ENCODE measurements around the gene TADA2A.
A peak's percentile ranks its signal among the peaks of the same experiment; 100 is the strongest.
"Not testable (repeated sequence)": the region's sequence is repeated elsewhere in the genome, so short reads cannot be mapped to it uniquely, and the experiment has no call there.

Gene TADA2A

DNA sequence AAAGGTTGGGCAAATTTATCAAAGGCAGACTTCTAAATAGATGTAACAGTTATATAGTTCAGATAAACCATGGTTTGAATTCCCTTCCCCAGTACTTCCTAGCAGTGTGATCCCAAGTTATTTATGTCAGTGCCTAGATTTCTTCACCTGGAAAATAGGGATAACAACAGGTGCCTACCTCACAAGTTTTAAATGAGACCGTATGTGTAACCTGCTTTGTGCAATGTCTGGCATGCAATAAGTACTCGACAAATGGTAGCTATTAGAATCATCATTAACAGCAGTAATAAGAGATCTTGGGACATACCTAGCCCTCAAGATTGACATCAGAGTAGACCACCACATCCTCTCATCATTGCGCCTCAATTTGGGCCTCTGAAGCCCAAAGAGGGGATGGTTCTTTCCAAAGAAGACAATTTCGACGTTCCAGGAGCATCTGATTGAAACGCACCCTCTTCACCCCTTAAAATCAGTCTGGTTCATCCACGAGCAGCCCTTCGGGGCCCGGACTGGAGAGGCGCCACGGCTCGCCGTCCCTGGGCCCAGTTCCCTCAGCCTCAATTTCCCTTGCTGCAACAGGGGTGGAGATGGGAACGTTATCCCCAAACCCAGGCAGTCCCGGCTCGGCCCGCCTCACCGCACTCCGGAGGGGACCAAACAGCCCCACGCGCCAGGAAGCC lies 591 bp upstream of the TADA2A start:
- H3K79me2 ChIP-seq (ENCODE audit: insufficient read depth, low read length) = peaks cover 6% of the 10 kb centered on the region

DNA sequence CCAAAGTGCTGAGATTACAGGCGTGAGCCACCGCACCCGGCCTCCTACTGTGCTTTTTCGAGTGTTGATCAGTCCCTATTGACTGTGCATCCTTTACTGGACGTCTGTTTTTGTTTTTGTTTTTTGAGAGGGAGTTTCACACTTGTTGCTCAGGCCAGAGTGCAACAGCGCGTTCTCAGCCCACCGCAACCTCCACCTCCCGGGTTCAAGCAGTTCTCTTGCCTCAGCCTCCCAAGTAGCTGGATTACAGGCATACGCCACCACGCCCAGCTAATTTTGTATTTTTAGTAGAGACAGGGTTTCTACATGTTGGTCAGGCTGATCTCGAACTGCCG lies 1.4 kb downstream of the TADA2A start:
- not testable (repeated sequence) for H3K9me3 ChIP-seq (ENCODE audit: low read length); H3K27ac ChIP-seq (ENCODE audit: low read depth, low read length, poor library complexity, severe bottlenecking); H4K20me1 ChIP-seq (ENCODE audit: insufficient read depth, low read length); H3K27me3 ChIP-seq (ENCODE audit: insufficient read depth, low read length); H3K9me2 ChIP-seq (ENCODE audit: low read depth, low read length); H3F3A ChIP-seq (ENCODE audit: insufficient read depth, low read length); H3K9ac ChIP-seq (ENCODE audit: low read length); H2AFZ ChIP-seq (ENCODE audit: low read length); H3K79me2 ChIP-seq (ENCODE audit: insufficient read depth, low read length)
- Histone ChIP-seq H3K4me1 (ENCODE audit: insufficient read depth, low read length, severe bottlenecking) (peaks cover 30% of the 10 kb centered on the region), H3K4me2 (ENCODE audit: low read length) (peak overlapping the region; percentile 82; the same call in 1 of the 2 replicates), H3K4me3 (ENCODE audit: low read depth, low read length, poor library complexity, severe bottlenecking) (peak overlapping the region; percentile 75), H3K36me3 (ENCODE audit: insufficient read depth, low read length) (peaks cover 34% of the 10 kb centered on the region)

More for the DNA sequence above, 591 bp upstream of the TADA2A start:
- Histone ChIP-seq H3K36me3 (ENCODE audit: insufficient read depth, low read length) (peaks cover 15% of the 10 kb centered on the region), H3K27ac (ENCODE audit: low read depth, low read length, poor library complexity, severe bottlenecking) (peak overlapping the region; percentile 50), H2AFZ (ENCODE audit: low read length) (no peak overlapping the region), H3K4me2 (ENCODE audit: low read length) (peak overlapping the region; percentile 99), H3K27me3 (ENCODE audit: insufficient read depth, low read length) (no peaks in the 10 kb centered on the region), H3K4me1 (ENCODE audit: insufficient read depth, low read length, severe bottlenecking) (peaks cover 30% of the 10 kb centered on the region), H3F3A (ENCODE audit: insufficient read depth, low read length) (no peaks in the 10 kb centered on the region), H3K4me3 (ENCODE audit: low read depth, low read length, poor library complexity, severe bottlenecking) (peak overlapping the region; percentile 95), H3K9me3 (ENCODE audit: low read length) (no peaks in the 10 kb centered on the region), H4K20me1 (ENCODE audit: insufficient read depth, low read length) (no peaks in the 10 kb centered on the region), H3K9me2 (ENCODE audit: low read depth, low read length) (no peaks in the 10 kb centered on the region), H3K9ac (ENCODE audit: low read length) (peak overlapping the region; percentile 98)
- no peak for TF ChIP-seq EZH2 (IDR thresholded peaks at IDR 0.05; ENCODE audit: borderline replicate concordance, low read length)
- TF ChIP-seq, protein P1, sequence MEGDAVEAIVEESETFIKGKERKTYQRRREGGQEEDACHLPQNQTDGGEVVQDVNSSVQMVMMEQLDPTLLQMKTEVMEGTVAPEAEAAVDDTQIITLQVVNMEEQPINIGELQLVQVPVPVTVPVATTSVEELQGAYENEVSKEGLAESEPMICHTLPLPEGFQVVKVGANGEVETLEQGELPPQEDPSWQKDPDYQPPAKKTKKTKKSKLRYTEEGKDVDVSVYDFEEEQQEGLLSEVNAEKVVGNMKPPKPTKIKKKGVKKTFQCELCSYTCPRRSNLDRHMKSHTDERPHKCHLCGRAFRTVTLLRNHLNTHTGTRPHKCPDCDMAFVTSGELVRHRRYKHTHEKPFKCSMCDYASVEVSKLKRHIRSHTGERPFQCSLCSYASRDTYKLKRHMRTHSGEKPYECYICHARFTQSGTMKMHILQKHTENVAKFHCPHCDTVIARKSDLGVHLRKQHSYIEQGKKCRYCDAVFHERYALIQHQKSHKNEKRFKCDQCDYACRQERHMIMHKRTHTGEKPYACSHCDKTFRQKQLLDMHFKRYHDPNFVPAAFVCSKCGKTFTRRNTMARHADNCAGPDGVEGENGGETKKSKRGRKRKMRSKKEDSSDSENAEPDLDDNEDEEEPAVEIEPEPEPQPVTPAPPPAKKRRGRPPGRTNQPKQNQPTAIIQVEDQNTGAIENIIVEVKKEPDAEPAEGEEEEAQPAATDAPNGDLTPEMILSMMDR (IDR thresholded peaks at IDR 0.05; ENCODE audit: low read length) = no peak

- Histone ChIP-seq H3K4me1 (ENCODE audit: insufficient read depth, low read length, severe bottlenecking) (peaks cover 17% of the 10 kb centered on the region), H3K9ac (ENCODE audit: low read length) (no peak overlapping the region), H3K9me2 (ENCODE audit: low read depth, low read length) (no peaks in the 10 kb centered on the region), H3K4me2 (ENCODE audit: low read length) (no peak overlapping the region), H3K27me3 (ENCODE audit: insufficient read depth, low read length) (no peaks in the 10 kb centered on the region), H4K20me1 (ENCODE audit: insufficient read depth, low read length) (no peaks in the 10 kb centered on the region), H3K9me3 (ENCODE audit: low read length) (no peaks in the 10 kb centered on the region), H3K36me3 (ENCODE audit: insufficient read depth, low read length) (peaks cover 53% of the 10 kb centered on the region), H3F3A (ENCODE audit: insufficient read depth, low read length) (no peaks in the 10 kb centered on the region), H2AFZ (ENCODE audit: low read length) (no peak overlapping the region), H3K4me3 (ENCODE audit: low read depth, low read length, poor library complexity, severe bottlenecking) (no peak overlapping the region), H3K79me2 (ENCODE audit: insufficient read depth, low read length) (peaks cover 6% of the 10 kb centered on the region), H3K27ac (ENCODE audit: low read depth, low read length, poor library complexity, severe bottlenecking) (no peak overlapping the region)
- TF ChIP-seq EZH2 (IDR thresholded peaks at IDR 0.05; ENCODE audit: borderline replicate concordance, low read length) = no peak
- TF ChIP-seq, protein P1 (IDR thresholded peaks at IDR 0.05; ENCODE audit: low read length) = no peak
These were observed 3.7 kb downstream of the TADA2A start for GRCh38 chr17:37410357-37410756.

Data from OCI-LY1 (cell line).